Brain pericyte (primary cell): ENCODE measurements around the gene TFF3.

Experiments
- DNase-seq: peaks from one replicate; pipeline ENCODE4 v3.0.0-alpha.2; 2012; ENCODE audit warnings: low read depth, low spot score

The TFF3 gene

GRCh38 chr21:42315296-42315891, at the start of gene TFF3:
TFF3 (minus strand) TSS chr21:42315409; CDS start chr21:42315374, 35 bp downstream.
- DNase-seq: peak; percentile 25

- DNase-seq: no peak
Observed at GRCh38 chr21:42364304-42364865, 49.2 kb upstream of the TFF3 start.

GRCh38 chr21:42363312-42363711, 48.1 kb upstream of the TFF3 start:
- DNase-seq: no peak

GRCh38 chr21:42362700-42363099, 47.5 kb upstream of the TFF3 start:
- no peak for DNase-seq

GRCh38 chr21:42362198-42362597, 47.0 kb upstream of the TFF3 start:
- DNase-seq: no peak

- no peak for DNase-seq
Observed at GRCh38 chr21:42361286-42361685, 46.1 kb upstream of the TFF3 start.

GRCh38 chr21:42360317-42360716, 45.1 kb upstream of the TFF3 start:
- DNase-seq: no peak

- DNase-seq: no peak
Observed at GRCh38 chr21:42358937-42359336, 43.7 kb upstream of the TFF3 start.

GRCh38 chr21:42358261-42358660, 43.1 kb upstream of the TFF3 start:
- no peak for DNase-seq

GRCh38 chr21:42357307-42357706, 42.1 kb upstream of the TFF3 start:
- no peak for DNase-seq

- no peak for DNase-seq
Observed at GRCh38 chr21:42356650-42357049, 41.4 kb upstream of the TFF3 start.

- DNase-seq: no peak
Observed at GRCh38 chr21:42356046-42356445, 40.8 kb upstream of the TFF3 start.

- no peak for DNase-seq
Observed at GRCh38 chr21:42353623-42354022, 38.4 kb upstream of the TFF3 start.

- no peak for DNase-seq
Observed at GRCh38 chr21:42352441-42353095, 37.4 kb upstream of the TFF3 start.

GRCh38 chr21:42351626-42352440, 36.6 kb upstream of the TFF3 start:
- DNase-seq: no peak

- no peak for DNase-seq
Observed at GRCh38 chr21:42350927-42351426, 35.8 kb upstream of the TFF3 start, which contains the start of gene TFF2. TFF2 (minus strand) TSS chr21:42350994; CDS start chr21:42350957, 37 bp downstream.

GRCh38 chr21:42350318-42350910, 35.2 kb upstream of the TFF3 start:
- DNase-seq: no peak

- no peak for DNase-seq
Observed at GRCh38 chr21:42349420-42350317, 34.5 kb upstream of the TFF3 start.

GRCh38 chr21:42348762-42349161, 33.6 kb upstream of the TFF3 start:
- no peak for DNase-seq

GRCh38 chr21:42347601-42348327, 32.6 kb upstream of the TFF3 start:
- DNase-seq: no peak
